HepG2 (cell line): Measurements from ENCODE around the gene HSPE1. TPM values are rescaled to one million over a fixed set of nuclear protein-coding genes. Genes with fewer than 3 reads are reported as not detected.

Experiments
- CBFB ChIP-seq: sonication (generic); formaldehyde crosslinking; IDR thresholded peaks from 2 replicates; pipeline ENCODE4 v1.4.0; 2020; ENCODE audit warnings: missing genetic modification reagents
- FOXA3 ChIP-seq: IDR thresholded peaks from 2 replicates; pipeline ENCODE4 v1.6.1; 2016; ENCODE audit warnings: missing genetic modification reagents, missing compliant biosample characterization
- GABPA ChIP-seq, 2 experiments: IDR thresholded peaks; 2 replicates each; pipeline ENCODE4 v1.6.1; 2011 to 2016; ENCODE audit warnings: low read depth in 2 of 2, low read length in 1 of 2, missing biosample characterization in 1 of 2, missing genetic modification characterization in 1 of 2
- HDAC2 ChIP-seq: sonication (generic); formaldehyde crosslinking; IDR thresholded peaks from 2 replicates; pipeline ENCODE4 v1.4.0; 2020; ENCODE audit warnings: missing genetic modification reagents
- HHEX ChIP-seq: IDR thresholded peaks from 2 replicates; pipeline ENCODE4 v1.6.1; 2016; ENCODE audit warnings: control low read depth
- LCORL ChIP-seq, 2 experiments: fragments of 450-650 bp in 1 of 2; sonication (generic) in 1 of 2; formaldehyde crosslinking in 1 of 2; IDR thresholded peaks; 2 replicates each; pipeline versions ENCODE4 v1.5.0 to v1.6.1; 2017 to 2020; ENCODE audit warnings: antibody characterized with exemption in 1 of 2, missing genetic modification reagents in 1 of 2
- STAG1 ChIP-seq: sonication (generic); formaldehyde crosslinking; IDR thresholded peaks from 2 replicates; pipeline ENCODE4 v1.4.0; 2020; ENCODE audit warnings: missing genetic modification reagents
- TCF12 ChIP-seq, 2 experiments: fragments of 450-650 bp in 1 of 2; sonication (generic) in 1 of 2; formaldehyde crosslinking in 1 of 2; IDR thresholded peaks; 2 replicates each; pipeline versions ENCODE4 v1.6.1 to v1.8.0; 2017 to 2022; ENCODE audit warnings: antibody characterized with exemption in 1 of 2, mild to moderate bottlenecking in 1 of 2, missing genetic modification reagents in 1 of 2, moderate library complexity in 1 of 2
- ZKSCAN5 ChIP-seq: sonication (generic); formaldehyde crosslinking; IDR thresholded peaks from 2 replicates; pipeline ENCODE4 v1.5.1; 2020; ENCODE audit warnings: mild to moderate bottlenecking, missing genetic modification reagents
- ZNF260 ChIP-seq: sonication (generic); formaldehyde crosslinking; IDR thresholded peaks from 2 replicates; pipeline ENCODE4 v1.4.0; 2020; ENCODE audit warnings: missing genetic modification reagents, low read depth, mild to moderate bottlenecking, borderline replicate concordance
- ZNF607 ChIP-seq: sonication (generic); formaldehyde crosslinking; IDR thresholded peaks from 2 replicates; pipeline ENCODE4 v1.5.1; 2020; ENCODE audit warnings: missing genetic modification reagents, mild to moderate bottlenecking, borderline replicate concordance
- polyA plus RNA-seq, 8 experiments: library from polyadenylated mRNA; depleted of rRNA in 3 of 8; stranded (reverse) in 7 of 8; unstranded in 1 of 8; fragments of >200 nt; fragmentation: Illumina TruSeq in 4 of 8; extraction: Trizol in 4 of 8; gene quantifications; 2 replicates each; pipeline versions ENCODE4 v1.2.1 to v1.2.3, GENCODE V29; 2011 to 2016; ENCODE audit warnings: low read depth in 4 of 8, missing spikeins in 1 of 8, mixed read lengths in 1 of 8; ENCODE audit not compliant: insufficient read depth in 1 of 8
- total RNA-seq, 5 experiments: library from RNA; depleted of rRNA; stranded (reverse); fragments of >200 nt; fragmentation: Illumina TruSeq; extraction: Trizol; gene quantifications; 2 replicates each; pipeline ENCODE4 v1.2.3, GENCODE V29; 2016; ENCODE audit warnings: low read depth in 1 of 5
- TF ChIP-seq, protein P1 (sequence below): sonication (generic); formaldehyde crosslinking; IDR thresholded peaks from 2 replicates; pipeline ENCODE4 v1.5.1; 2020; ENCODE audit warnings: missing genetic modification reagents, mild to moderate bottlenecking, borderline replicate concordance
- TF ChIP-seq, protein P2 (sequence below): sonication (generic); formaldehyde crosslinking; IDR thresholded peaks from 2 replicates; pipeline ENCODE4 v1.4.0; 2020; ENCODE audit warnings: missing genetic modification reagents, borderline replicate concordance
- TF ChIP-seq, protein P3 (sequence below): sonication (generic); formaldehyde crosslinking; IDR thresholded peaks from 2 replicates; pipeline ENCODE4 v1.4.0; 2020; ENCODE audit warnings: missing genetic modification reagents
- TF ChIP-seq, protein P4 (sequence below): sonication (generic); formaldehyde crosslinking; IDR thresholded peaks from 2 replicates; pipeline ENCODE4 v1.4.0; 2020; ENCODE audit warnings: missing genetic modification reagents, borderline replicate concordance
- TF ChIP-seq, protein P5 (sequence below): sonication (generic); formaldehyde crosslinking; IDR thresholded peaks from 2 replicates; pipeline ENCODE4 v1.8.1; 2022; ENCODE audit warnings: mild to moderate bottlenecking, missing genetic modification reagents

HSPE1 gene
- total and polyA plus RNA-seq, 2 of the 13 experiments (the other 11 are each of a cell fraction or from before 2014, with no cell fraction given): 244 to 823 TPM

DNA sequence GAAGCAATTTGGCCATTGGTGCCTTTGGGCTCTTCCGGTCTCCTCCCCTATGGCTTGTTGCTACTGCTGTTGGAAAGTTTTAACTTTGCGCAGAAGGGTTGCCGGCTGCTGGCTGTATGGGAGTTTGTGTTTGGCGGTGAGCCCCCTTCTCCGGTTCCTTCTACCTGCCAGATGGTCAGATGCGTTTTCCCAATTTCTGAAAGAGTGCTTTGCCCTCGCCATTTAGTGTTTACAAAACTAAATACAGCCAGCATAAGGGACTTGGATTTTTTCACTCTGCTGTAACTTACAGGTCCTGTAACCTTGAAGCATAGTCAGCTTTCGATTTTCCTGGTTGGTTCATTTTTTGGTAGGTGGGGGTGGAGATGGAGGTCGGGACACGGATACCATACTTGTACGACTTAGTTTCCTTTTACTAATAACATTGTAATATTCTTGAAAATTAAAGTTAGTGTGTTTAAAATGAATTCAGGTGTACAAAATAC is 46.2 kb upstream of the HSPE1 start (continued):
- TF ChIP-seq CBFB (CRISPR knock-in tag) (0 out of 2 replicates have a peak, but pooled peaks have one; percentile 7), STAG1 (CRISPR knock-in tag) (no peak), HDAC2 (CRISPR knock-in tag) (no peak), ZNF260 (CRISPR knock-in tag) (no peak), ZKSCAN5 (CRISPR knock-in tag) (0 out of 2 replicates have a peak, but pooled peaks have one; percentile 66), LCORL (IDR thresholded peaks at IDR 0.05) (no peak), LCORL (CRISPR knock-in tag; IDR thresholded peaks at IDR 0.05) (peak; percentile 89; the same call in 1 of the 2 replicates), TCF12 (IDR thresholded peaks at IDR 0.05) (no peak), TCF12 (CRISPR knock-in tag; IDR thresholded peaks at IDR 0.05) (no peak), FOXA3 (CRISPR knock-in tag) (peak; percentile 62), GABPA (IDR thresholded peaks at IDR 0.05; ENCODE audit: low read depth, low read length) (no peak), GABPA (CRISPR knock-in tag; IDR thresholded peaks at IDR 0.05; ENCODE audit: low read depth) (peak; percentile 81; the same call in 1 of the 2 replicates), ZNF607 (0 out of 2 replicates have a peak, but pooled peaks have one; percentile 9), HHEX (CRISPR knock-in tag) (0 out of 2 replicates have a peak, but pooled peaks have one; percentile 4)
- TF ChIP-seq, protein P1, sequence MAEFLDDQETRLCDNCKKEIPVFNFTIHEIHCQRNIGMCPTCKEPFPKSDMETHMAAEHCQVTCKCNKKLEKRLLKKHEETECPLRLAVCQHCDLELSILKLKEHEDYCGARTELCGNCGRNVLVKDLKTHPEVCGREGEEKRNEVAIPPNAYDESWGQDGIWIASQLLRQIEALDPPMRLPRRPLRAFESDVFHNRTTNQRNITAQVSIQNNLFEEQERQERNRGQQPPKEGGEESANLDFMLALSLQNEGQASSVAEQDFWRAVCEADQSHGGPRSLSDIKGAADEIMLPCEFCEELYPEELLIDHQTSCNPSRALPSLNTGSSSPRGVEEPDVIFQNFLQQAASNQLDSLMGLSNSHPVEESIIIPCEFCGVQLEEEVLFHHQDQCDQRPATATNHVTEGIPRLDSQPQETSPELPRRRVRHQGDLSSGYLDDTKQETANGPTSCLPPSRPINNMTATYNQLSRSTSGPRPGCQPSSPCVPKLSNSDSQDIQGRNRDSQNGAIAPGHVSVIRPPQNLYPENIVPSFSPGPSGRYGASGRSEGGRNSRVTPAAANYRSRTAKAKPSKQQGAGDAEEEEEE: no peak
- TF ChIP-seq, protein P2, sequence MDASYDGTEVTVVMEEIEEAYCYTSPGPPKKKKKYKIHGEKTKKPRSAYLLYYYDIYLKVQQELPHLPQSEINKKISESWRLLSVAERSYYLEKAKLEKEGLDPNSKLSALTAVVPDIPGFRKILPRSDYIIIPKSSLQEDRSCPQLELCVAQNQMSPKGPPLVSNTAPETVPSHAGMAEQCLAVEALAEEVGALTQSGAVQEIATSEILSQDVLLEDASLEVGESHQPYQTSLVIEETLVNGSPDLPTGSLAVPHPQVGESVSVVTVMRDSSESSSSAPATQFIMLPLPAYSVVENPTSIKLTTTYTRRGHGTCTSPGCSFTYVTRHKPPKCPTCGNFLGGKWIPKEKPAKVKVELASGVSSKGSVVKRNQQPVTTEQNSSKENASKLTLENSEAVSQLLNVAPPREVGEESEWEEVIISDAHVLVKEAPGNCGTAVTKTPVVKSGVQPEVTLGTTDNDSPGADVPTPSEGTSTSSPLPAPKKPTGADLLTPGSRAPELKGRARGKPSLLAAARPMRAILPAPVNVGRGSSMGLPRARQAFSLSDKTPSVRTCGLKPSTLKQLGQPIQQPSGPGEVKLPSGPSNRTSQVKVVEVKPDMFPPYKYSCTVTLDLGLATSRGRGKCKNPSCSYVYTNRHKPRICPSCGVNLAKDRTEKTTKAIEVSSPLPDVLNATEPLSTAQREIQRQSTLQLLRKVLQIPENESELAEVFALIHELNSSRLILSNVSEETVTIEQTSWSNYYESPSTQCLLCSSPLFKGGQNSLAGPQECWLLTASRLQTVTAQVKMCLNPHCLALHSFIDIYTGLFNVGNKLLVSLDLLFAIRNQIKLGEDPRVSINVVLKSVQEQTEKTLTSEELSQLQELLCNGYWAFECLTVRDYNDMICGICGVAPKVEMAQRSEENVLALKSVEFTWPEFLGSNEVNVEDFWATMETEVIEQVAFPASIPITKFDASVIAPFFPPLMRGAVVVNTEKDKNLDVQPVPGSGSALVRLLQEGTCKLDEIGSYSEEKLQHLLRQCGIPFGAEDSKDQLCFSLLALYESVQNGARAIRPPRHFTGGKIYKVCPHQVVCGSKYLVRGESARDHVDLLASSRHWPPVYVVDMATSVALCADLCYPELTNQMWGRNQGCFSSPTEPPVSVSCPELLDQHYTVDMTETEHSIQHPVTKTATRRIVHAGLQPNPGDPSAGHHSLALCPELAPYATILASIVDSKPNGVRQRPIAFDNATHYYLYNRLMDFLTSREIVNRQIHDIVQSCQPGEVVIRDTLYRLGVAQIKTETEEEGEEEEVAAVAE: peak; percentile 39; the same call in 1 of the 2 replicates
- TF ChIP-seq, protein P3, sequence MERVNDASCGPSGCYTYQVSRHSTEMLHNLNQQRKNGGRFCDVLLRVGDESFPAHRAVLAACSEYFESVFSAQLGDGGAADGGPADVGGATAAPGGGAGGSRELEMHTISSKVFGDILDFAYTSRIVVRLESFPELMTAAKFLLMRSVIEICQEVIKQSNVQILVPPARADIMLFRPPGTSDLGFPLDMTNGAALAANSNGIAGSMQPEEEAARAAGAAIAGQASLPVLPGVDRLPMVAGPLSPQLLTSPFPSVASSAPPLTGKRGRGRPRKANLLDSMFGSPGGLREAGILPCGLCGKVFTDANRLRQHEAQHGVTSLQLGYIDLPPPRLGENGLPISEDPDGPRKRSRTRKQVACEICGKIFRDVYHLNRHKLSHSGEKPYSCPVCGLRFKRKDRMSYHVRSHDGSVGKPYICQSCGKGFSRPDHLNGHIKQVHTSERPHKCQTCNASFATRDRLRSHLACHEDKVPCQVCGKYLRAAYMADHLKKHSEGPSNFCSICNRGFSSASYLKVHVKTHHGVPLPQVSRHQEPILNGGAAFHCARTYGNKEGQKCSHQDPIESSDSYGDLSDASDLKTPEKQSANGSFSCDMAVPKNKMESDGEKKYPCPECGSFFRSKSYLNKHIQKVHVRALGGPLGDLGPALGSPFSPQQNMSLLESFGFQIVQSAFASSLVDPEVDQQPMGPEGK: peak; percentile 14
- TF ChIP-seq, protein P4, sequence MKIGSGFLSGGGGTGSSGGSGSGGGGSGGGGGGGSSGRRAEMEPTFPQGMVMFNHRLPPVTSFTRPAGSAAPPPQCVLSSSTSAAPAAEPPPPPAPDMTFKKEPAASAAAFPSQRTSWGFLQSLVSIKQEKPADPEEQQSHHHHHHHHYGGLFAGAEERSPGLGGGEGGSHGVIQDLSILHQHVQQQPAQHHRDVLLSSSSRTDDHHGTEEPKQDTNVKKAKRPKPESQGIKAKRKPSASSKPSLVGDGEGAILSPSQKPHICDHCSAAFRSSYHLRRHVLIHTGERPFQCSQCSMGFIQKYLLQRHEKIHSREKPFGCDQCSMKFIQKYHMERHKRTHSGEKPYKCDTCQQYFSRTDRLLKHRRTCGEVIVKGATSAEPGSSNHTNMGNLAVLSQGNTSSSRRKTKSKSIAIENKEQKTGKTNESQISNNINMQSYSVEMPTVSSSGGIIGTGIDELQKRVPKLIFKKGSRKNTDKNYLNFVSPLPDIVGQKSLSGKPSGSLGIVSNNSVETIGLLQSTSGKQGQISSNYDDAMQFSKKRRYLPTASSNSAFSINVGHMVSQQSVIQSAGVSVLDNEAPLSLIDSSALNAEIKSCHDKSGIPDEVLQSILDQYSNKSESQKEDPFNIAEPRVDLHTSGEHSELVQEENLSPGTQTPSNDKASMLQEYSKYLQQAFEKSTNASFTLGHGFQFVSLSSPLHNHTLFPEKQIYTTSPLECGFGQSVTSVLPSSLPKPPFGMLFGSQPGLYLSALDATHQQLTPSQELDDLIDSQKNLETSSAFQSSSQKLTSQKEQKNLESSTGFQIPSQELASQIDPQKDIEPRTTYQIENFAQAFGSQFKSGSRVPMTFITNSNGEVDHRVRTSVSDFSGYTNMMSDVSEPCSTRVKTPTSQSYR (CRISPR knock-in tag): 0 out of 2 replicates have a peak, but pooled peaks have one; percentile 44
- TF ChIP-seq, protein P5, sequence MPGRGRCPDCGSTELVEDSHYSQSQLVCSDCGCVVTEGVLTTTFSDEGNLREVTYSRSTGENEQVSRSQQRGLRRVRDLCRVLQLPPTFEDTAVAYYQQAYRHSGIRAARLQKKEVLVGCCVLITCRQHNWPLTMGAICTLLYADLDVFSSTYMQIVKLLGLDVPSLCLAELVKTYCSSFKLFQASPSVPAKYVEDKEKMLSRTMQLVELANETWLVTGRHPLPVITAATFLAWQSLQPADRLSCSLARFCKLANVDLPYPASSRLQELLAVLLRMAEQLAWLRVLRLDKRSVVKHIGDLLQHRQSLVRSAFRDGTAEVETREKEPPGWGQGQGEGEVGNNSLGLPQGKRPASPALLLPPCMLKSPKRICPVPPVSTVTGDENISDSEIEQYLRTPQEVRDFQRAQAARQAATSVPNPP (CRISPR knock-in tag): no peak
